ENCODE measurements around the gene RNF44. TPM values are rescaled to one million over a fixed set of nuclear protein-coding genes. Genes with fewer than 3 reads are reported as not detected.
A peak's percentile ranks its signal among the peaks of the same experiment; 100 is the strongest.

Gene RNF44
- total and polyA plus RNA-seq, 2 donors (not counting 3 experiments of a cell fraction or from before 2014, with no cell fraction given) = 19.8 to 50.2 TPM

- CTCF ChIA-PET = interaction anchor here (0.8 to 1.7 kb wide), 2 partner anchors 21 to 65 kb away, joined by 3 to 5 read pairs; no protein-coding TSS in a partner anchor
- peaks cover 6% of the 10 kb centered on the region in 2 experiments for H3K36me3 ChIP-seq (ENCODE audit: control insufficient read depth in 2 of 2, extremely low read depth in 1 of 2, insufficient read depth in 2 of 2, low read length in 2 of 2)
- peak; percentile 8 for FAIRE-seq
- no peak for DNase-seq (ENCODE audit: low read depth, low spot score)
- H3K27ac ChIP-seq (ENCODE audit: insufficient read depth, low read depth, low read length) = no peak overlapping the region
- POLR2A ChIA-PET = no interaction called here
- no TSS peak for BruUV-seq (replicated peaks)
- H3K9me3 ChIP-seq (replicated peaks; ENCODE audit: control insufficient read depth, insufficient read depth, low read length) = no peaks in the 10 kb centered on the region
- no peaks in the 10 kb centered on the region for H3K27me3 ChIP-seq (ENCODE audit: control insufficient read depth in 2 of 2, insufficient read depth in 2 of 2, low read length in 2 of 2)
- dilution Hi-C loops (cut with MboI; ENCODE audit: extremely low pct_ligation_motif_present, low sequenced_read_pairs) (no loop called here), intact Hi-C loops (cut with micrococcal nuclease) (no loop called here)
- no peak overlapping the region for H3K4me3 ChIP-seq (replicated peaks in 1 of 3; ENCODE audit: insufficient read depth in 1 of 3, low read depth in 1 of 3, low read length in 3 of 3)
- no peak overlapping the region for H2AFZ ChIP-seq (ENCODE audit: low read depth, low read length)
- no peaks in the 10 kb centered on the region for H4K20me1 ChIP-seq (replicated peaks; ENCODE audit: control insufficient read depth, extremely low read depth, insufficient read depth, low read length)
- peaks cover 11% of the 10 kb centered on the region for H3K79me2 ChIP-seq (ENCODE audit: control insufficient read depth, insufficient read depth, low read length)
- H3K9me1 ChIP-seq (replicated peaks; ENCODE audit: control insufficient read depth, extremely low read depth, insufficient read depth, low read length) = no peaks in the 10 kb centered on the region
- H3K4me2 ChIP-seq (ENCODE audit: insufficient read depth, low read length) = no peak overlapping the region
- H3K4me1 ChIP-seq (ENCODE audit: control insufficient read depth, extremely low read depth, insufficient read depth, low read length) = no peaks in the 10 kb centered on the region
- TF ChIP-seq EZH2 (IDR thresholded peaks at IDR 0.05; ENCODE audit: borderline replicate concordance, low read depth, low read length, severe bottlenecking) (no peak), CTCF (IDR thresholded peaks at IDR 0.05; ENCODE audit: extremely low read depth in 1 of 2, insufficient read depth in 1 of 2, low read depth in 1 of 2, low read length in 2 of 2) (no peak), MAX (IDR thresholded peaks at IDR 0.05; ENCODE audit: insufficient read depth, insufficient read length) (no peak), MYC (IDR thresholded peaks at IDR 0.05; ENCODE audit: low read depth, low read length) (no peak), POLR2AphosphoS5 (IDR thresholded peaks at IDR 0.05; ENCODE audit: insufficient read depth, low read depth, low read length) (no peak), GATA2 (IDR thresholded peaks at IDR 0.05; ENCODE audit: insufficient read depth, insufficient read length, low read depth, low read length) (no peak), JUN (IDR thresholded peaks at IDR 0.05; ENCODE audit: borderline replicate concordance, insufficient read depth, insufficient read length, low read depth) (no peak)
- no peak overlapping the region for H3K9ac ChIP-seq (replicated peaks; ENCODE audit: extremely low read depth, insufficient read depth, low read length)
Observed at GRCh38 chr5:176481711-176482110, 55.5 kb downstream of the RNF44 start.

Small RNAs within 50 kb of the gene (small RNA-seq; reads per million reads assigned to genes)
- gene RF00019 (ENCODE audit: insufficient read depth, insufficient read length, low read depth, low replicate concordance) (not detected), gene RN7SL684P (ENCODE audit: insufficient read depth, insufficient read length, low read depth, low replicate concordance) (not detected)

Other genes with a start within 250 kb of the RNF44 start
- 116 and 119 TPM in 2 replicates for gene KIAA1191, start 175.6 kb downstream of the RNF44 start, total RNA-seq
- 114 TPM in 2 replicates for gene KIAA1191, start 175.6 kb downstream of the RNF44 start, polyA plus RNA-seq
- 16.5 and 20.7 TPM in 2 replicates for gene ARL10, start 171.9 kb downstream of the RNF44 start, total RNA-seq
- 5.0 and 7.7 TPM in 2 replicates for gene ARL10, start 171.9 kb downstream of the RNF44 start, polyA plus RNA-seq
- 47.4 and 51.6 TPM in 2 replicates for gene NOP16, start 148.8 kb downstream of the RNF44 start, total RNA-seq
- gene NOP16, start 148.8 kb downstream of the RNF44 start, polyA plus RNA-seq = 31.1 and 41.1 TPM in 2 replicates
- gene HIGD2A, start 148.7 kb downstream of the RNF44 start, total RNA-seq = 96.2 and 103 TPM in 2 replicates
- 210 and 294 TPM in 2 replicates for gene HIGD2A, start 148.7 kb downstream of the RNF44 start, polyA plus RNA-seq
- 73.2 and 108 TPM in 2 replicates for gene CLTB, start 120.9 kb downstream of the RNF44 start, total RNA-seq
- 111 and 126 TPM in 2 replicates for gene CLTB, start 120.9 kb downstream of the RNF44 start, polyA plus RNA-seq
- 43.5 and 50.1 TPM in 2 replicates for gene FAF2, start 89.0 kb downstream of the RNF44 start, total RNA-seq
- 24.8 and 27.9 TPM in 2 replicates for gene FAF2, start 89.0 kb downstream of the RNF44 start, polyA plus RNA-seq
- not detected in 2 replicates for gene CDHR2, start 11.9 kb upstream of the RNF44 start, total RNA-seq
- gene CDHR2, start 11.9 kb upstream of the RNF44 start, polyA plus RNA-seq = not detected in 2 replicates
- 9.3 and 10.4 TPM in 2 replicates for gene GPRIN1, start 72.8 kb upstream of the RNF44 start, total RNA-seq
- 2.4 and 2.6 TPM in 2 replicates for gene GPRIN1, start 72.8 kb upstream of the RNF44 start, polyA plus RNA-seq
- not detected in 2 replicates for gene SNCB, start 93.1 kb upstream of the RNF44 start, total RNA-seq
- gene SNCB, start 93.1 kb upstream of the RNF44 start, polyA plus RNA-seq = 0.08 TPM in 1 of 2 replicates, not detected in the other
- gene EIF4E1B, start 93.3 kb upstream of the RNF44 start, total RNA-seq = not detected in 2 replicates
- gene EIF4E1B, start 93.3 kb upstream of the RNF44 start, polyA plus RNA-seq = not detected in 2 replicates
- 55.9 and 57.0 TPM in 2 replicates for gene TSPAN17, start 110.1 kb upstream of the RNF44 start, total RNA-seq
- 64.1 and 73.3 TPM in 2 replicates for gene TSPAN17, start 110.1 kb upstream of the RNF44 start, polyA plus RNA-seq